ENCODE measurements around the gene CLECL1.

- TF ChIP-seq CTCF (conservative IDR thresholded peaks at IDR 0.05; ENCODE audit: low read depth, low read length) (no peak), EZH2 (IDR thresholded peaks at IDR 0.05; ENCODE audit: borderline replicate concordance, low read depth, low read length, poor library complexity, severe bottlenecking) (no peak)
Observed at GRCh38 chr12:9697619-9698018, 35.3 kb downstream of the CLECL1 start.

All from A673 (cell line).